ENCODE data around the gene ARF3. TPM values are rescaled to one million over a fixed set of nuclear protein-coding genes. Genes with fewer than 3 reads are reported as not detected.

ARF3 gene
- total and polyA plus RNA-seq, 8 donors, result 29.5 to 96.0 (median 52.4) TPM

DNA sequence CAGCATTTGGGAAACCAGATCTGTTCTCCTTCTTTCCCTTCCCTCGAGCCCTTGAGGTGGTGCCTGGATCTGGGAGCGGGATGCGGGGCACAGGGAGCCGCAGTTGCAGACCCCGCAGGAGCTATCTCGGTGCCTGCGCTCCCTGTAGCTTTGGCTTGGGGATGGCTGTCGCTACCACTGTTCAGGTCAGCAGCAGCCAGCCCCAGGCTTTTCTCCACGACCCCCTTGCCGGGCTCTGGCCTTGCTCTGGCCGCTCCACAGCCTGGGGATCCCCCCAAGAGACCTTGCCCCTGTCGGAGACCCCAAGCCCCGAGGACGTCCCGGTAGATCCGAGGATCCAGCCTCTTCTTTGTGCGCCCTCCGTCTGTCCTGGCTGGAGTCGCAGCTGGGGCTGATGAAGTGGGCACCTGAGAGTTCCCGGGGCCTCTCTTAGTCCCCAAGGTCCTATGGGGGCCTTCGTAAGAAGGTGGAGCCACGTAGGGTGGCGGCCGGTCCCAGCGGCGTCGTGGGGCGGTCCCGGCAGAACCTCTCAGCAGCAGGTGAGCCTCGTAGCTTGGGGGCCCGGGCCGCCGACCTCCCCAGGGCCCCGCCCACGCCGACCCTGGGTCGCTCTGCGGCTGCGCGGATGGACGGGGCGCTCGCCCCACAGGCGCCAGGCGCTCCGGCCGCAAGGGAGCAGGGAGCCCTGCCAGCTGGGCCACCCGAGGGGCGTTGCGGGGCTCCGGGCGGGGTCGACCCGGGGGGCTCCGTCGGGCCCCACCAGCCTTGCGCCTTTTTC is 40.6 kb upstream of the ARF3 start:
- peak in 3 of 4 donors; percentile 5 to 31 (median 24) for ATAC-seq
- peak overlapping the region; percentile 6 to 54 (median 30) for H3K4me3 ChIP-seq
- H3K27me3 ChIP-seq, result no peaks in the 10 kb centered on the region
- 11 to 12% methylated on average over 48 to 57 of the region's 57 CpGs for WGBS, 2 donors
- H3K27ac ChIP-seq, result no peak overlapping the region
- peaks cover 0 to 5% (median 4%) of the 10 kb centered on the region in 3 donors for H3K36me3 ChIP-seq
- H3K4me1 ChIP-seq, result peaks cover 8 to 12% (median 9%) of the 10 kb centered on the region in 3 donors
- no peak for FAIRE-seq
- H3K9me3 ChIP-seq, result no peaks in the 10 kb centered on the region
- intact Hi-C loops (cut with DNase I), result no loop called here
- TF ChIP-seq, protein P1, sequence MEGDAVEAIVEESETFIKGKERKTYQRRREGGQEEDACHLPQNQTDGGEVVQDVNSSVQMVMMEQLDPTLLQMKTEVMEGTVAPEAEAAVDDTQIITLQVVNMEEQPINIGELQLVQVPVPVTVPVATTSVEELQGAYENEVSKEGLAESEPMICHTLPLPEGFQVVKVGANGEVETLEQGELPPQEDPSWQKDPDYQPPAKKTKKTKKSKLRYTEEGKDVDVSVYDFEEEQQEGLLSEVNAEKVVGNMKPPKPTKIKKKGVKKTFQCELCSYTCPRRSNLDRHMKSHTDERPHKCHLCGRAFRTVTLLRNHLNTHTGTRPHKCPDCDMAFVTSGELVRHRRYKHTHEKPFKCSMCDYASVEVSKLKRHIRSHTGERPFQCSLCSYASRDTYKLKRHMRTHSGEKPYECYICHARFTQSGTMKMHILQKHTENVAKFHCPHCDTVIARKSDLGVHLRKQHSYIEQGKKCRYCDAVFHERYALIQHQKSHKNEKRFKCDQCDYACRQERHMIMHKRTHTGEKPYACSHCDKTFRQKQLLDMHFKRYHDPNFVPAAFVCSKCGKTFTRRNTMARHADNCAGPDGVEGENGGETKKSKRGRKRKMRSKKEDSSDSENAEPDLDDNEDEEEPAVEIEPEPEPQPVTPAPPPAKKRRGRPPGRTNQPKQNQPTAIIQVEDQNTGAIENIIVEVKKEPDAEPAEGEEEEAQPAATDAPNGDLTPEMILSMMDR (IDR thresholded peaks at IDR 0.05), result no peak
- DNase-seq, result peak in 3 of 6 donors; percentile 54 to 76 (median 70)

DNA sequence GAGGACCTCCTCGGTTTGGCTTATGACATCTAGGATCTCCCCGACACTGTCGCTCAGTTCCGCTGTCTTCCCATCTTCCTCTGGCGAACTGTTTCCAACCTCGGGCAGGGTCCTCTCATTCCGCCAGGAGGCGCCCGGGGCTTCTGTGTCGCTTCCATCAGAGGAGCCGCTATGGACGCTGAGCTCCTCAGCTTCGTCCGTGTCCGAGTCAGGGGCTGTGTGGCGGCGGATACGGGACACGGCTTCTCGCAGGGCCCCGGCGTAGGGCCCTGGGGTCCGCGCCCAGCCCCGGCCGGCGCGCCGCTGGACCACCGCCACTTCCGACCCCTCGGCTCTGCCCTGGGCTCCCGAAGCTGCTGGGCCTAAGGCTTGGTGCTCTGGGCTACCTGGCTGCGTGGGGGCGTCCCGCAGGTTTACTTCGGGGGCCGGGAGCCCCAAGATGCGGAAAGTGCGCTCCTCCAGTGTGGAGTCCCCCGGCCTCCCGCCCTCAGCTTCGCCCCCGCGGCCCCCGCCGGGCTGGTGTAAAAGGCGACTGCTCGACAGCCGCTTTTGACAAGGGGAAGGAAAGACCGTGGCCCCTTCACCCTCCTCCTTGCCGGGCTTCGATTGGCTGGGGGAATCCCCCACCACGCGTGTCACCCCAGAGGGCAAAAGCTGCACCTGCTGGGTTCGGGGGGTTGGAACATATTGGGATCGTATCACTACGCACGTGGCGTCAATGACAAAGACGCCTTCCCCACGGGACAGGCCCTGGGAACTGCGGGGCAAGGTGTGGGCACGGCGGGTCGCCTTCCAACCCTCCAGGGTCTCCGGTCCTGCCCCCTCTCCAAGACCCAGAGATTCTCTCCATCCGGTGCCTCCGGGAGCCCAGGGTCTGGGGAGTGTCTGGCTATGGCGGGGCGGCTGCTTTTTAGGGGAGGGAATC is 39.8 kb upstream of the ARF3 start:
- Histone ChIP-seq H3K4me1 (peaks cover 8 to 12% (median 9%) of the 10 kb centered on the region in 3 donors), H3K27me3 (no peaks in the 10 kb centered on the region), H3K36me3 (peaks cover 0 to 4% (median 0%) of the 10 kb centered on the region in 3 donors), H3K27ac (no peak overlapping the region), H3K4me3 (peak overlapping the region in 3 of 4 donors; percentile 20 to 40 (median 27)), H3K9me3 (no peaks in the 10 kb centered on the region)
- FAIRE-seq (no peak), ATAC-seq (peak; percentile 59 to 74 (median 68)), DNase-seq (peak; percentile 49 to 87 (median 68))
- TF ChIP-seq, protein P1 (IDR thresholded peaks at IDR 0.05), result peak; percentile 26 to 58 (median 47)
- intact Hi-C loops (cut with DNase I), result no loop called here
- 27 to 28% methylated on average over 63 to 71 of the region's 71 CpGs for WGBS, 2 donors

DNA sequence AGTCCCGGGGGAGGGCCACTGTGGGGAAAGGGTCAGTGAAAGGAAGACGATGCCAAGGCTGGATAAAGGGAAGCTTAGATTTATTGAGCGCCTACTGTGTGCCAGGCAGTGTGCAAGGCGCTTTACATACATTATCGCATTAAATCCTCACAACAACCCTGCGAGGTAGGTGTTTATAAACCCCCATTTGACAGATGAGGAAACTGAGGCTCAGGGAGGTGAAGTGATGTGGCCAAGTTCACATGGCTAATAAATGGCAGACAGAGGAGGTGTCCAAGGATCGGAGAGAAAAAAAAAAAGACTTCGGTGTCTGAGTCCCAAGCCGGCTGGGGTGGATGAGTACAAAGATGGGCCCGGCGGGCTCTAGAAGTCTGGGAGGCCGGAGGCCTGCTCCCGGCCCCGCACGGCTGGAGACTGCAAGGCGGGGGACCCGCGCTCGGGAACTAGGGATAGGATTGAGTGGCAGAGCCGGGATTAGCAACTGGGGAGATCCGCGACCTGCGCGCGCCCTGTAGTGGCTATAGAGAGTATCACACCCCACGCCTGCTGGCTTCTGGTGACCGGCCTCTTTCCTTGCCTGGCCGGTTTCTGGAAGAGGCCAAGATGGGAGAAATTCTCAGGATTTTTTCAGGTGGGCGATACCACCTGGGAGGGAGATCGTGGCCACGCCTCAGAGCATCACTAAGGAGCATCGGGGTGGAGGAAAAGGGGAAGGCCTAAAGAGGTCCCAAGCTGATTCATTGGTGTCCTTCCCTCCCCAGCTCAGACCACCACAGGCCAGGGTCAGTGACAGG is 38.0 kb upstream of the ARF3 start:
- intact Hi-C loops (cut with DNase I), result no loop called here
- DNase-seq (peak; percentile 74 to 92 (median 84)), ATAC-seq (peak; percentile 80 to 90 (median 88)), FAIRE-seq (no peak)
- no peaks in the 10 kb centered on the region for H3K27me3 ChIP-seq
- WGBS, 2 donors, result 5 to 6% methylated on average over 32 of the region's 32 CpGs
- no peaks in the 10 kb centered on the region for H3K9me3 ChIP-seq
- H3K27ac ChIP-seq, result no peak overlapping the region
- H3K36me3 ChIP-seq, result no peaks in the 10 kb centered on the region
- TF ChIP-seq, protein P1 (IDR thresholded peaks at IDR 0.05), result peak; percentile 74 to 93 (median 84)
- H3K4me1 ChIP-seq, result peaks cover 8 to 12% (median 9%) of the 10 kb centered on the region in 3 donors
- H3K4me3 ChIP-seq, result peak overlapping the region in 2 of 4 donors; percentile 5 to 34

DNA sequence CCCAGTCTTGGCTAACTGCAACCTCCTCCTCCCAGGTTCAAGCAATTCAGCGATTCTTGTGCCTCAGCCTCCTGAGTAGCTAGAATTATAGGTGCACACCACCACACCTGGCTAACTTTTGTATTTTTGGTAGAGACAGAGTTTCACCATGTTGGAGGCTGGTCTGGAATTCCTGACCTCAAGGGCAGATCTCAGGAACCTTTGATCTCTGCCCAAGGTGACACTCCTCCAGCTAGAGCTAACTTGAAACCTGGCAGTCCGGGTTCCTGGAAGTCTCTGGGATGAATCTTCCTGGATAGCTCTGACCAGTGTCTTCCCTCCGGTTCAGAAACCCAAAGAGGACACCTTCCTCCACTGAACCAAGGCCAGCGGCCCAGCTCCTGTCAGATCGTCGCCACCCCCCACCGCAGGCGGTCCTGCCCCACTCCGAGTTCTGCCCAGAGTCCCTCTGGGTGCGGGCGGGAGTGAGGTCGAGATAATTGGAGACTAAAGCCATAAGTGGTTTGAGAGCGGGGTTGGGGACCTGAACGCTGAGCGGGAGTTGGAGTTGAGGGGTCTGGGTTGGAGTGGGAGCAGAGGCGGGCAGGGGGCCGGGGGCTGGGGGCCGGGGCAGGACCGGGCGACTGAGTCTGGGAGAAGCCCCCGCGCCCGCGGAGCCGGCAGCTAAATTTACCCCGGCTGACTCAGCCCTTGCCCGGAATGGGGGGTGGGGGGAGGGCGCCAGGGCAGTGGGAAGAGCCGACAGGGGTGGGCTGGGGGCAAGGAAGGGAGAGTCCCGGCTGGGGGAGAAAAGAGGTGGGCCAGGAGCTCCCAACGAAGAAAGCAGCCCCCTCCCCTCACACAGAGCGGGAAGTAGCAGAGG is 37.2 kb upstream of the ARF3 start:
- TF ChIP-seq, protein P1 (IDR thresholded peaks at IDR 0.05), result no peak
- H3K4me3 ChIP-seq, result no peak overlapping the region
- H3K27ac ChIP-seq, result no peak overlapping the region
- no peaks in the 10 kb centered on the region for H3K36me3 ChIP-seq
- 27 to 31% methylated on average over 32 of the region's 32 CpGs for WGBS, 2 donors
- DNase-seq (no peak), ATAC-seq (no peak), FAIRE-seq (no peak)
- no peaks in the 10 kb centered on the region for H3K27me3 ChIP-seq
- no peaks in the 10 kb centered on the region for H3K9me3 ChIP-seq
- intact Hi-C loops (cut with DNase I), result no loop called here
- peaks cover 3 to 8% (median 6%) of the 10 kb centered on the region in 3 donors for H3K4me1 ChIP-seq
